GM19463 (cell line): ENCODE data around the gene TAP2.
A peak's percentile ranks its signal among the peaks of the same experiment; 100 is the strongest.
"Not testable (repeated sequence)": the region's sequence is repeated elsewhere in the genome, so short reads cannot be mapped to it uniquely, and the experiment has no call there.

Experiments used
- ATAC-seq: cut with Tn5 transposase; IDR thresholded peaks from one replicate; pipeline ENCODE4 v1.9.1; 2021; ENCODE audit warnings: mild to moderate bottlenecking, moderate library complexity; ENCODE audit not compliant: unreplicated experiment

The TAP2 gene

DNA sequence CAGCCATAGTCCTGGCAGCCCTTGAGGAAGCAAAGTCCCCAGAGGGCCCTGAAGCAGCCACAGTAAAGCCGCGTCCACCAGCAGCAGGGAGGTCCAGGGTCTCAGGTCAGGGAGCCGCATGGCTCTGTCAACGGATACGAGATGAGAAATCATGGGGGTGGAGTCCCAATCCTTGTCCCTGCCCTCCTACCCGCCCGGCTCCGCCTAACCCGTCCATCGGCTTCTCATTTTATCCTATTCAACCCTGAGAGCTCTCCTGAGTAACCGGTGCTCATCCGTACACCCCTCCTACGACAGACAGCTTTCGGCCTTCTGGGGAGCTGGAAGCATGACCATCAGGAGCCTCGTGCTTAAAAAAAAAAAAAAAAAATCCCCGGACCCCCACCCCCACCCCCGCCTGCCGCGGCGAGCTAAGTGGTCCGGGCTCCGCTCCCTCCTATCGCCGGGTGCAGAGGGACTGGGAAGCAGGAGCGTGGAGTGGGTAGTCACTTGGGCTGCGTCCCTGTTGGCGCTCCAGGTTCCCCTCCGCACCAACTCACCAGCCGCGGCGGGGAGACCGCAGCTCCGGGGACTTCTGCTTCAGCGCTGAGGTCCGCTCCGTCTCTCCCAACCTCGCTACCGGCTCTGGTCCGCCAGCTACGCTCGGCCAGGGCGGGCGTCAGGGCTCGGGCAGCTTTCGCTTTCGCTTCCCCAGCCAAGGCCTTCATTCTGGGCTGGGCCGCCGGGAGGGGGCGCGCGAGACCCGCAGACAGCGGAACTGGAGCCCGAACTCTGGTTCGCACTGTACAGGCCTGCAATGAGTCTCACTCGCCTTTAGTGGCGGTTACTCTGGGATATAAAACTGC lies at the start of gene TAP2:
TAP2 (minus strand) TSS at position 626 of the 845 bp plus-strand sequence; CDS start at position 120, 506 bp downstream.
- peak; percentile 76 for ATAC-seq

DNA sequence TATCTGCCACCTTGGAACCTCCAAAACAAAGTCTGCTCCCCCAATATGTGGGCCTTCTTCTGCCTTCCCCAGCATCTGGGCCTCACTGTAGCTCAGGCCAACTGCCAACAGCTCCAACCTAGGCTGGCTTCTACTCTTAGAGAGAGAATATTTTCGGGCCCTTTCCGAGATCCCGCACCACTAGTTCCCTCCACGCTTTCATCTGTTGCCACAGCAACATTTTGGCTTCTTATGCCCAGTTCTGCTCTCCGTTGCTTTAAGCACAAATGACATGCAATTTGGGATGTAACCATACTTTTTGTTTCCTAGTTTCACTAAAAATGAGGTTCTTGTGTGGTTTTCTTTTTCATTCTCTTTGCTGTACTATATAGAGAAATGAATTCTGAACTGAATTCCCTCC lies 49.1 kb upstream of the TAP2 start:
- no peak for ATAC-seq

DNA sequence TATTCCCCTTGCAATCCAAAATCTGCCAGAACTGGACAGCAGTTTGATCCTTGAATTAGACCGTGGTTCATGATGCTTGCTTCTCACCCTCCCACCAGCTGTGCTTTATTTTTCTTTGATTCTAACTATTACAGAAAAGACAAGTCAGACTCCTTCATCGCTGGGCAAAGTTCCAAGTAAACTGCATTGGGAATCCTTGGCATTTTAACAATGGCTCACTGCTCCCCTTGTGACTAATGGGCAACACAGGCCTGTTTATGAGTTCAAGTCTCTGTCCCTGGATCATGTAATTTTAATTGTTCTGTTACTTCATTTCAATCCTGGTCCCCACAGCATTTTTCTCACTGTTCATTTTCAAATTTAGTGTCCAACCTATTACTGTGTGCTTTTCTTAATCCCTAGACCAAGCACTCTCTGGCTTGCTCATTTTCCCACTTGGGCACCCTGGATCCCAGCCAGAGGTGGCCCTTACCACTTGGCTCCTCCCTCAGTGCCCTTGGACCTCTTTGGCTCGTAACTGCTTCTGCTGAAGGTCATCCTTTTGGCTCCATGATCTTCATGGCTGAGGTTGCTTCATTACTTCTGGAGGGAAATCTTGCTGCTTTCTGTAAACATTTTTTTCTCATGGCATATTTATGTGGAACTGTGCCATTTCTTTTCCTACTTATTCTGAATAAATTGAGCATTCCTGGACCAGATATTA lies 48.3 kb upstream of the TAP2 start:
- no peak for ATAC-seq

DNA sequence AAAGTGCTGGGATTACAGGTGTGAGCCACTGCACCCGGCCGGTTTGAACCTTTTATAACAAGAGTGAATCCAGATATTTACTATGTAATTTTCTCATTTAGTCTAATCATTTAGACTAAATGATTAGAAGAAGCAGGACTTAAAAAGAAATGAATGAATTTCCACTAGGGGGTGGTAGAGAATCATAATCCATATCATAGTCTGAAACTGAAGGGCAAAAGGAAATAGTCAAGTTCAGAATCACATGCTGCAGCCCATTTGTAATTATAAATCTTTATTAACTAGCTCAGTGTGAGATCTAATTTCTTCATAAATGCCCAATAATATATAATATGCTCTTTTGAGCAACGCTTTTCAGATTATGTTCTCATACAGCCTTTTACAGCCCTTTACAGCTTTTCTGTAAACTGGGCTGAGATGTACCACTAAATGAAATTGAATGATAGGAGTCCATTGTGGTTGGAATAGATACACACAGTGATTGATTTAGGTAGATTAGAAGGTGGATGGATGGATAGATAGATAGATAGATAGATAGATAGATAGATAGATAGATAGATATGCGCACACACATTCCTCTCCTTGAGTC lies 47.3 kb upstream of the TAP2 start:
- no peak for ATAC-seq

DNA sequence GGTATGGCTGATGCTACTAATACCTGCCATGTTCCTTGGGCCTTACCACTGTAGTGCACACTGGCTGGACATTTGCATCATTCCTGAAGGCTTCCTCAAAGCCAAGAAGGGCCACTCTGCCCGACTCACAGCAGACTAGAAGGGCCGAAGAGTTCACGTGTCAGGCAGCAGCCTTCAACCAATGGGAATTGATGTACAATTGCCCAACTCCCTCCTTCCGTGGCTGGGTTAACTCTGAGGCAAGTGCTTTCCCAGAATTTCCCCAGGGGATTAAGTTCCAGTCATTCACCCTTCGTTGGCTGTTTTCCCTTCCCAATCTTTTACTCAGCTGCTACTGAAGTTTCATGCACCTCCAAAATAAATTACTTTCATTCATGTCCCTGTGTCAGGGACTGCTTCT lies 45.2 kb upstream of the TAP2 start:
- ATAC-seq: no peak

DNA sequence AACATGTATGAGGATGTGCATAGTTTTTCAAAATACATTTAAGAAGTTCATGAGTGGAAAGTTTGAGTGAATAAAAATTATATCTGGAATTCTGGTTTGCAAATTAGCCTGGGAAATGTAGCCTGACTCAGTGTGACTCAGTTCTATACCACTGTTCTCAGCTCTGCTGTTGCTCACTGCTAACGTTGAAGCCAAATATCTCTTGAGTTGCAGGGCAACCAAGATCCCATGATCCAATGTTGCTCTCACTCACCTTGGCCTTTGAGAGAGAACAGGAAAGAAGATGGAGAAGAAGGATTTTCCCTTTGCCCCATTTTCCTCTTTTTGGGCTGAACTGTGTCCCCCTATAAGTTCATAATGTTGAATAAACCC lies 44.3 kb upstream of the TAP2 start:
- no peak for ATAC-seq

DNA sequence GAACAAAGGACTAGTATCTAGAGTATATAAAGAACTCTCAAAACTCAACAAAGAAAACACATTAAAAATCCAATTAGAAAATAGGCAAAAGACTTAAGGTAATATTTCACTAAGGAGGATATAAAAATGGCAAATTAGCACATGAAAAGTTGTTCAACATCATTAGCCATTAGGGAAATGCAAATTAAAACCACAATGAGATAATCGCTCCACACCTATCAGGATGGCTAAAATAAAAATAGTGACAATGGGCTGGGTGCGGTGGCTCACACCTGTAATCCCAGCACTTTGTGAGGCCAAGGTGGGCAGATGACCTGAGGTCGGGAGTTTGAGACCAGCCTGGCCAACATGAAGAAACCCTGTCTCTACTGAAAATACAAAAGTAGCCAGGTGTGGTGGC lies 42.4 kb upstream of the TAP2 start:
- ATAC-seq: not testable (repeated sequence)

DNA sequence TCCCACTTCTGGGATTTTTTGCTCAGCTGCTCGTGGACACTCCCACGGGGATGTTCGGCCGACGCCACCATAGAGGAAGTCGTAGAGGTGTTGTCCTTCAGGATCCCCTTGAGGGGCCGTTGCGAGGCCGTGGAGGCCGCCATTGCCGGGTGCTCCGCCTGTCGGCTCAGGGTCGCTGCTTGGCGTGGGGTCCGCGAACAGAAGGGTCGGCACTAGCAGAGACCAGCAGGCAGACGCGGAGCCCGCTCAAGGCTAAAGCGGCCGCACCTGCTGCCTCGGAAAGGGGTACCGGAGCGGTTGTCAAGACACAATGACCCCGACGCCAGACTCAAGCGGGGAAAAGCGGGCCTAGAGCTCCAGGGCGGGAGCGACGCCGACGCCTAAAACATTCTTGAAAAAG lies 41.2 kb upstream of the TAP2 start:
- no peak for ATAC-seq

DNA sequence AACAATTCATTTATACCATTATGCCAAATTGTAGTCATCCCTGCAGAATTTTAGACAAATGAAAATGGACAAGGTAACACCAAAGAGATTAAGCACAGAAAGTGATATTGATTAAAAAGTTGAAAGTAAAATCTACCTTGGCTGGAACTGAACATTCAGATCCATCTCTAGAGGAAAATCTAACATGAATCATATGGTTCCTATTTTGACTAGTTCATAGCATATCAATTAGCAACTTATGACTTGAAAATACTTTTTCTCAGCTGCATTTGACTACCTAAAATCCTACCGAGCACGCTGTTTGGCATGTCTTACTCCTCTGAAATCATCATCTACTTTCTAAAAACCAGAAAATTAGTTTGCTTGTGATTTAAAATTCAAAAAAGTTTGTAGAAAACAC lies 38.1 kb upstream of the TAP2 start:
- no peak for ATAC-seq

DNA sequence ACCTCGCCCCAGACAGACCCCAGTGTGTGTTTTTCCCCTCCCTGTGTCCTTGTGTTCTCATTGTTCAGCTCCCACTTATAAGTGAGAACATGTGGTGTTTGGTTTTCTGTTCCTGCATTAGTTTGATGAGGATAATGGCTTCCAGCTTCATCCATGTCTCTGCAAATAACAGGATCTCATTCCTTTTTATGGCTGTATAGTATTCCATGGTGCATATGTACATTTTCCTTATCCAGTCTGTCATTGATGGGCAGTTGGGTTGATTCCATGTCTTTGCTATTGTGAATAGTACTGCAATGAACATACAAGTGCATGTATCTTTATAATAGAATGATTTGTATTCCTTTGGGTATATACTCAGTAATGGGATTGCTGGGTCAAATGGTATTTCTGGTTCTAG lies 35.4 kb upstream of the TAP2 start:
- ATAC-seq: not testable (repeated sequence)

DNA sequence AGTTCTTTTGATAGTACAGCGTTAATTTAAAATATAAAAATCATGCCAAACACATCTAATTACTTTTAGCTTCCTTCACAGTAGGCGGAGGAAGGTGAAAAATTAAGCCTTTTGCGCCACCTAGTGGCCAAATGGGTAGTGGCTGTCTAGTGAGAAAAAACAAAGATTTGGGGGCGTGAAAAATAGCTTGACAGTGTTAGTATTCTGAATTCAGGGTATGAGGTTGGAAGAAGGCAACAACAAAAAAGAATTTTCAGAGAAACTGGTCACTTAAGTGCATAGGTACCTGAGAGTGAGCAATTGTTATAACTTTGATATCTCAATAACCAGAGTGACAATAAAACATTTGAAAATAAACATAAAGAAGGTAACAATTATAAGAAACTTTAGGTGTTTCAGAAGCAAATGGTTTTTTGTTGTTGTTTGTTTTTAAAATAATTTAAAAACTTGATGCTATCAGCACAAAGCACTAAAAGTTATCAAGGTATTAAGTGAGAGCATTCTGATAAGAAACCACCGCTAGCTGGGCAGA lies 29.8 kb upstream of the TAP2 start:
- ATAC-seq: no peak

DNA sequence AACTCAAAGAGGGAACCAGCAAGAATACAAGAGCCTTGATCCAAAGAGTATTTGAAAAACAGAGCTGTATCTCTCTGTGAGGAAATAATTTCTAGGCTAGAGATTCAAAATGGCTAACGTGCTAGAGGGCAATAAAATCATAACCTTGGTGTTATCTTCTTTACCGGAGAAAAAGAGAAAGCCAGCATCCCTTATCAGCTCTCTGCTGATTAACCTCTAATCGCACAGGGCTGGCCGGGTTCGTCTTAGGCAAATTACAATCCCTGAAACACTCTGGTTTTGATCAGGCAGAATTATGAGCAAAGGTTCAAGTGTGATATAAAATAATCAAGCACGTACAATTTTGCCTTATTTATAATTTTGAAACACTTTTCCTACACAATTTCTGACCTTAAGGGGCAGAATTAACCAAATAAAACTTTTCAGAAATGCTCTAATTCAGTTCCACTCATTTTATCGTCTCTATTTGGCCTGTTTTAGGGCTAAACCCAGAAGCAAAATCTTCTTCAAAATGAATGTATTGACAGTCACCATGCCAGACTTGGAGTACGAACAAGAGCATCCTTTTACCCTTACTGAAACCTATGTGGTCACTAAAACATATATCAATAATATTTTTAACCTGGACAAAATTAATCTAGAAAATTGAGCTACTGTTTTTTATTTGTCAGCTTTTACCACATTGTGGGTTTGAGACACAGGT lies 29.2 kb upstream of the TAP2 start:
- no peak for ATAC-seq

DNA sequence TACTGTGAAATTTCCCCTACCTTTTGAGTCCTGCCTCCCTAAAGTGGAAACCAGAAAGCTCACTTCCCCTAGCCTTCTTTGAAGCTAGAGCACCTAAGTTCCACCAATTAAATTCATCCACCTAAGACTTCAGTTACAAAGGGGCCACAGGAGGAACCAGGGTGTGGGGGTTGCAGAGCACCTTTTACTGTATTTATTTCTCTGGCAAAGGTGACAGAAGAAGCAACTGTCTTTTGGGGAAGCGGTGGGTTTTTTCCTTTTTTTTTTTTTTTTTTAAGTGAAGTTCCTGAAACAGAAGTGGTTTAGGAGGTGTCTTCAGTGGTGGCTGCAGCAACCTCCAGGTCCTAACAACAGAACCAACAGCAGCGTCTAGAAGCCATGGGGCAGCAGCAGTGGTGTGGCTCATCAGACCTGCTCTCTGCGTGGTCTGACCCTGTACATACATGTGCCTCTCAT lies 28.5 kb upstream of the TAP2 start:
- no peak for ATAC-seq

DNA sequence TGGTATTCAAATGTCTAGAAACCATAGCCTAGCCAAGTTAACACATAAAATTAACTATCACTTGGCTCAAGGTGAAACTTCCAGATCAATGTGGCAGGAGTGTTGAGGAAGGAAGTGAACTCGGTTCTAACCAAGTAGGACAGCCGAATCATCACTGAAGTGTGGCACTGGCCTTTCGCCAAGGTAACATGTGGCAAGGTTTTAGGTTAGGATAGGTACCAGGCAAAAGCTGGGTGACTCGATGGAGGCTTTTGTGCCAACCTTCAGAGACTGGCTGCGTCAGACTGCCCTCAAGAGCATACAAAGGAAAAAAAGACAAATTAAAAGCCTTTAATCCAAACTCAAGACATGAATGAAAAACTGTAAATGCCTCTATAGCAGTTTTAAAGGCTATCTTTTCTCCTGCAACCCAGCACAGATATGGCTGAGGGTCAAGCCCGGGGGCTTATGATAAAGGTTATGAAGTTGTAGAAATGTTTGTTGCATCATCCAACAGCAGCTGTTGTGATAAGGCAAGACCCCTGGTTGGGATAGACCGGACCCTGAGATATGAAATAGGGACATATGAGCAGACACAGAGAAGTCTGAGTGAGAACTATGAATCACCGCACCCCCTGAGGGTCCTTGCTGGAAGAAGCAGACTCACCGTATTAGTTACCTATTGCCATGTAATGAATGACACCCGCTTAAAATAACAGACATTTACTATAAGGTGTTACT lies 27.3 kb upstream of the TAP2 start:
- ATAC-seq: no peak

DNA sequence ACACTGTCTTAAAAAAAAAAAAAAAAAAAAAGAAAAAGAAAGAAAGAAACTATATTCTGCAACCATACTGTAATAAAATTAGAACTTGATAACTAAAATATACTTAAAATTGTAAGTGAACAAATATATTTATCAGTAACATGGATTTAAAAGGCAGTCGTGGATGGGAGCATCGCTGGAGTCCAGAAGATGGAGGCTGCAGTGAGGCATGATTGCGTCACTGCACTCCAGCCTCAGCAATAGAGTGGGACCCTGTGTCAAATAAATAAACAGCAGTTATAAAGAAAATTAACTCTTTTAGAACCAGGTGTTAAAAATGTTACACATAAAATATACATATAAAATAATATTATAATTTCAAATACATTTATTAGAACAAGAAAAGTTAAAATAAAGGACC lies 24.2 kb upstream of the TAP2 start:
- ATAC-seq: no peak

DNA sequence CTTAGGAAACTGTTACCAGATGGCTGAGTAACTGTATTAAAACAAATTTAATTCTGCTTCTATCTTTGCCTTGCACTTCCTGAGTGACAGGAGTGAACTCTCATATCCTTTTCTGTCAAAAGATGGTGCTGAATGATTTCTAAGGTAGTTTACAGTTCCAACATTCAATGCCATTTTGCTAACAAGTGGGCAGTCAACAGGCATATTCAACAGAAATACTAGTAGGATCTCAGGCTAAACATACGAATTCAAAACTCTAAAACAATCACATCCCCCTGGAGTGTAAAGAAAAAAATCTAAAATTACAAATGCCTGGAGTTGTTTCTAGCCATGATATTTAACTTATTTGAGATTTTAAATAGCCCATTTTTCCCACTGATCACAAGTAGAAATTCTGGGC lies 22.1 kb upstream of the TAP2 start:
- no peak for ATAC-seq

DNA sequence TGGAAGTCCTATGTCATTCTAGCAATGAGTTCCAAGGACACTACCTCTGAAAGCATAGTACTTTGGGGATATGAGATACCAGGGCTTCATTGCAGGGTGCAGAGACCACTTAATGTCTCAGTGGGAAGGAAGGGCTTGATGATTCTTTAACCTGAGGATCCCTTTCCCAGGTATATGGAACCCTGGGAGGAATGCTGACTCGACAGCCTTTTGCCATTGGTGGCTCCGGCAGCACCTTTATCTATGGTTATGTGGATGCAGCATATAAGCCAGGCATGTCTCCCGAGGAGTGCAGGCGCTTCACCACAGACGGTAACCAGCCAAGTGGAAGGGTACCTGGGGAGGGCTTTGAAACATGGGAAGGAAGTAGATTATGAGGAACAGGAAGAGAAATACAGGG lies 19.7 kb upstream of the TAP2 start:
- ATAC-seq: no peak

DNA sequence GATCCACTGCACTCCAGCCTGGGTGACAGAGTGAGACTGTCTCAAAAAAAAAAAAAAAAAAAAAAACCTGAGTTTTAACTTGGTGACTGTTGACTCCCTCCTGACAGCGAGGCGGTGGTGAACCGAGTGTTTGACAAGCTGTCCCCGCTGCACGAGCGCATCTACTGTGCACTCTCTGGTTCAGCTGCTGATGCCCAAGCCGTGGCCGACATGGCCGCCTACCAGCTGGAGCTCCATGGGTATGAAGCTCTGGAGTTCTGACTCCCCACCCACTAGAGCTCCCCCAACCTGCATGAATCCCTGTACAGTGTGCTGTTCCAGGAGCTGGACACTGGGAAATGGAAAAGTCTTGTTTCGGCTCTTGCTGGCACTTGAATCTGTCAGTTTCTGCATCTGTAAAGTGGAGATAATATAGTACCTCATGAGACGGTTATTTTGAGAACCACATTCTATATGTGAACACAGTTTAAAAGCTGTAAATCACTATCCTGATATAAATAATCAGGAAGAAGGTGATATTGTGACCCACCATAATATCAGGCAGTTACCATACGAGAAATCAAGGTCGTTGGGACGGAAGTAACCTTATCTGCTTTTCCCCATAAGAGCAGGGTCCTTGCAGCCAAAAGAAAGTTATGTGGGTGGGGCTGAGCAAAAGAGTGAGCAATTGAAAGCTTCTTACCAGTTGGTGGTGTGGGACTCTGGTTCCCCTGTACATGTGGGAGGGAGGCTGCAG lies 18.8 kb upstream of the TAP2 start:
- no peak for ATAC-seq

DNA sequence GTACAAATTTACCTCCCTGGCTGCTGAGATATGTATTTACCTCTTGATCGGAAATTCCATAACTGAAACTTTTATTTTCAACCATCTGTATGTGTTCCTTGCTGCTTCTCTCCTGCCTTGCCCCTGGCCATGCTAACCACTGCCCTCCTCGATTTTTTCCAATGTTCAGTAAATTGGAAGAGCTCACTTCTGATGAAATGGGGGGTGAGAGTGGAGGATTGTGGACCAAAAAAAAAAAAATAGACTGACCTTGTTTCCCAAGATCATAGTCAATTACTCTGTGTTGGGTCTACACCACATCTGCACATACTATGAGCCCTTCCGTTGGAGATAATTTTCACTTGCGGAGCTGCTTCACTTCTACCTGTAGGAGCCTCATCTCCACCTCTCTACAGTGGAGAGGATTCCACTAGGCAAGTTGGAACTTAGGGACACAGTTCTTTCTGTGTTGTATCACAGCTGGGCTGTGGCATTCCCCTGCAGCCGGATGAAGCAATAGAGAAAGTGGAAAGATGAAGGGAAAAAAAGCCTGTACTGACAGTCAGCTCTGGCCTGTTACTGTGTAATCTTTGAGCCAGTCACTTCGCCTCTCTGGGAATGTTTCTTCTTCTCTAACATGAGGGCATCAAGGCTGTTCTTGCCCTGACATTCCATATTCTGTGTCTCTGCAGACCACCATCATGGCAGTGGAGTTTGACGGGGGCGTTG lies 17.1 kb upstream of the TAP2 start:
- ATAC-seq: no peak
